ENCODE results near the gene CYTH3. TPM values are rescaled to one million over a fixed set of nuclear protein-coding genes. Genes with fewer than 3 reads are reported as not detected.

The CYTH3 gene
- total and polyA plus RNA-seq, 2 donors (not counting 3 experiments of a cell fraction or from before 2014, with no cell fraction given), result 8.6 to 11.2 TPM

DNA sequence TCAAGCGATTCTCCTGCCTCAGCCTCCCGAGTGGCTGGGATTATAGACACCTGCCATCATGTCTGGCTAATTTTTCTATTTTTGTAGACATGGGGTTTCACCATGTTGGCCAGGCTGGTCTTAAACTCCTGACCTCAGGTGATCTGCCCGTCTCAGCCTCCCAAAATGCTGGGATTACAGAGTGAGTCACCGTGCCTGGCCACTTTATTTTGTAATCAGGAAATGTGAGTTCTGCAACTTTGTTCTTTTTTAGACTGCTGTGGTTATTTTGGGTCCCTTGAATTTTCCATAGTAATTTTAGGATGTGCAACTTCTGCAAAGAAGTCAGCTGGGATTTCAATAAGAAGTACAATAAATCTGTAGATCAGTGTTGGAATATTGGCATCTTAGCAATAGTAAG is 96.8 kb downstream of the CYTH3 start:
- Histone ChIP-seq H3K4me3 (replicated peaks in 1 of 3; ENCODE audit: insufficient read depth in 1 of 3, low read depth in 1 of 3, low read length in 3 of 3) (no peak overlapping the region), H3K79me2 (ENCODE audit: control insufficient read depth, insufficient read depth, low read length) (no peaks in the 10 kb centered on the region), H4K20me1 (replicated peaks; ENCODE audit: control insufficient read depth, extremely low read depth, insufficient read depth, low read length) (no peaks in the 10 kb centered on the region), H3K9me3 (replicated peaks; ENCODE audit: control insufficient read depth, insufficient read depth, low read length) (no peaks in the 10 kb centered on the region), H3K27me3 (ENCODE audit: control insufficient read depth in 2 of 2, insufficient read depth in 2 of 2, low read length in 2 of 2) (no peaks in the 10 kb centered on the region), H2AFZ (ENCODE audit: low read depth, low read length) (no peak overlapping the region), H3K27ac (ENCODE audit: insufficient read depth, low read depth, low read length) (no peak overlapping the region), H3K9ac (replicated peaks; ENCODE audit: extremely low read depth, insufficient read depth, low read length) (no peak overlapping the region), H3K36me3 (ENCODE audit: control insufficient read depth in 2 of 2, extremely low read depth in 1 of 2, insufficient read depth in 2 of 2, low read length in 2 of 2) (no peaks in the 10 kb centered on the region), H3K4me1 (ENCODE audit: control insufficient read depth, extremely low read depth, insufficient read depth, low read length) (peaks cover 4% of the 10 kb centered on the region), H3K9me1 (replicated peaks; ENCODE audit: control insufficient read depth, extremely low read depth, insufficient read depth, low read length) (no peaks in the 10 kb centered on the region), H3K4me2 (ENCODE audit: insufficient read depth, low read length) (peak overlapping the region; percentile 25)
- intact Hi-C loops (cut with micrococcal nuclease) (loop anchor here (5.0 kb wide), 1 partner anchor 147 kb away; no protein-coding TSS in a partner anchor), dilution Hi-C loops (cut with MboI; ENCODE audit: extremely low pct_ligation_motif_present, low sequenced_read_pairs) (no loop called here)
- TF ChIP-seq MYC (IDR thresholded peaks at IDR 0.05; ENCODE audit: low read depth, low read length) (no peak), GATA2 (IDR thresholded peaks at IDR 0.05; ENCODE audit: insufficient read depth, insufficient read length, low read depth, low read length) (no peak), POLR2A (IDR thresholded peaks at IDR 0.05; ENCODE audit: low read depth, low read length) (no peak), FOS (IDR thresholded peaks at IDR 0.05; ENCODE audit: borderline replicate concordance, insufficient read depth, low read length) (no peak), POLR2AphosphoS5 (IDR thresholded peaks at IDR 0.05; ENCODE audit: insufficient read depth, low read depth, low read length) (no peak), EZH2 (IDR thresholded peaks at IDR 0.05; ENCODE audit: borderline replicate concordance, low read depth, low read length, severe bottlenecking) (no peak), JUN (IDR thresholded peaks at IDR 0.05; ENCODE audit: borderline replicate concordance, insufficient read depth, insufficient read length, low read depth) (no peak)
- TF ChIP-seq, protein P1, sequence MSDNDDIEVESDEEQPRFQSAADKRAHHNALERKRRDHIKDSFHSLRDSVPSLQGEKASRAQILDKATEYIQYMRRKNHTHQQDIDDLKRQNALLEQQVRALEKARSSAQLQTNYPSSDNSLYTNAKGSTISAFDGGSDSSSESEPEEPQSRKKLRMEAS (IDR thresholded peaks at IDR 0.05; ENCODE audit: insufficient read depth, insufficient read length), result no peak
- TF ChIP-seq, protein P2, sequence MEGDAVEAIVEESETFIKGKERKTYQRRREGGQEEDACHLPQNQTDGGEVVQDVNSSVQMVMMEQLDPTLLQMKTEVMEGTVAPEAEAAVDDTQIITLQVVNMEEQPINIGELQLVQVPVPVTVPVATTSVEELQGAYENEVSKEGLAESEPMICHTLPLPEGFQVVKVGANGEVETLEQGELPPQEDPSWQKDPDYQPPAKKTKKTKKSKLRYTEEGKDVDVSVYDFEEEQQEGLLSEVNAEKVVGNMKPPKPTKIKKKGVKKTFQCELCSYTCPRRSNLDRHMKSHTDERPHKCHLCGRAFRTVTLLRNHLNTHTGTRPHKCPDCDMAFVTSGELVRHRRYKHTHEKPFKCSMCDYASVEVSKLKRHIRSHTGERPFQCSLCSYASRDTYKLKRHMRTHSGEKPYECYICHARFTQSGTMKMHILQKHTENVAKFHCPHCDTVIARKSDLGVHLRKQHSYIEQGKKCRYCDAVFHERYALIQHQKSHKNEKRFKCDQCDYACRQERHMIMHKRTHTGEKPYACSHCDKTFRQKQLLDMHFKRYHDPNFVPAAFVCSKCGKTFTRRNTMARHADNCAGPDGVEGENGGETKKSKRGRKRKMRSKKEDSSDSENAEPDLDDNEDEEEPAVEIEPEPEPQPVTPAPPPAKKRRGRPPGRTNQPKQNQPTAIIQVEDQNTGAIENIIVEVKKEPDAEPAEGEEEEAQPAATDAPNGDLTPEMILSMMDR (IDR thresholded peaks at IDR 0.05; ENCODE audit: extremely low read depth in 1 of 2, insufficient read depth in 1 of 2, low read depth in 1 of 2, low read length in 2 of 2), result no peak
- ChIA-PET CTCF (interaction anchor here (1.1 kb wide), 1 partner anchor 122 kb away, joined by 3 read pairs; no protein-coding TSS in a partner anchor), POLR2A (no interaction called here)
- FAIRE-seq (no peak), DNase-seq (ENCODE audit: low read depth, low spot score) (no peak)
- BruUV-seq (replicated peaks), result no TSS peak

All from endothelial cell of umbilical vein (primary cell).